GM12875 (cell line): ENCODE measurements around the gene ST6GALNAC3.

Source experiments
- H3K4me3 ChIP-seq: one replicate; pipeline ENCODE4 v1.5.1; 2011; ENCODE audit warnings: low read depth, low read length, control low read depth
- CTCF ChIP-seq: IDR thresholded peaks from 2 replicates; pipeline ENCODE4 v1.5.1; 2011; ENCODE audit warnings: low read depth, mild to moderate bottlenecking, control low read depth, inconsistent platforms, low read length, moderate library complexity, borderline replicate concordance; ENCODE audit not compliant: insufficient read depth

Gene ST6GALNAC3

GRCh38 chr1:76179219-76179698, 104.7 kb downstream of the ST6GALNAC3 start:
- no peak for TF ChIP-seq CTCF
- no peak overlapping the region for H3K4me3 ChIP-seq

GRCh38 chr1:76185207-76185606, 110.7 kb downstream of the ST6GALNAC3 start:
- no peak for TF ChIP-seq CTCF
- H3K4me3 ChIP-seq, result no peak overlapping the region

GRCh38 chr1:76186554-76187170, 112.1 kb downstream of the ST6GALNAC3 start:
- no peak for TF ChIP-seq CTCF
- H3K4me3 ChIP-seq, result no peak overlapping the region

GRCh38 chr1:76187436-76187835, 112.9 kb downstream of the ST6GALNAC3 start:
- H3K4me3 ChIP-seq, result no peak overlapping the region
- TF ChIP-seq CTCF, result no peak

- TF ChIP-seq CTCF, result no peak
- no peak overlapping the region for H3K4me3 ChIP-seq
These were observed 114.8 kb downstream of the ST6GALNAC3 start for GRCh38 chr1:76189310-76189709.

- no peak overlapping the region for H3K4me3 ChIP-seq
These were observed 116.3 kb downstream of the ST6GALNAC3 start for GRCh38 chr1:76190749-76191424.

More at GRCh38 chr1:76190749-76191424, 116.3 kb downstream of the ST6GALNAC3 start:
- TF ChIP-seq CTCF, result no peak
